Inflammatory macrophage treated with lipopolysaccharide for 4 hours (primary cell): ENCODE results near the gene PDZD7.

Experiments
- DNase-seq: peaks from one replicate; pipeline ENCODE4 v3.0.0-alpha.2; 2020

The PDZD7 gene

DNA sequence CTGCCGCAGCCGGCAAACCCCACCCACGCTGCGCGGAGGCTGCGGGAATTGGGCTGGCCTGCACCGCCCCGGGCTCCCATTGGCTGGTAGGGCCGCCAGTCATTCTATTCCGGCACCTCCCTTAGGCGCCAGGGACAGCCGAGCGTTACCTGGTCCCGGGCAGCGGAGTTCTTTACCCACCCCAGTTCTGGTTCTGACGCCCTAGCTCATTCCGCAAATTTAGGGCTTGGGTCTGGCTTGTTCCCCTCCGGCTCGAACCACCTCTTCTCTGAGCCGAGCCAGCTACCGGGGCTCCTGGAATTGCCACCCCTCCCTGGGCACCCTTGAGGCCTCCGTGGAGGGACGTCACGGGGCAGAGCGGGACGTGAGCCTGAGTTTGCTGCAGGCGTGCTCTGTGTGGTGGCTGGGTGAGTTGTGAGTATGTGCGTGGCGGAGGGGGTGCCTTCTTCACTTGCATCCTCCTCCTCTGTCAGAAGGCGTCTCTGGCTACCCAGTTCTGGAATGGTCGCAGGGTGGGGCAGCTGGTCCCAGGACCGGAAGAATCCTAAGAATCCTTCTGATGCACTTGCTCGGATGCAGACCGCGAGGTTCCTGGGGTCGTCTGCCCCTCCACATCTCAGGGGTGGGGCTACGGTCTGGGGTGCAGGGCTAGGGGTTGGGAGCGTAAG lies at the start of gene PDZD7, which contains the start of gene SFXN3:
PDZD7 (minus strand) TSS at position 2 of the 668 bp plus-strand sequence. CDS start 910 bp downstream, outside the sequence.
SFXN3 (plus strand) TSS at position 107 of the 668 bp plus-strand sequence. CDS start 3,461 bp downstream, outside the sequence.
- peak; percentile 95 for DNase-seq

DNA sequence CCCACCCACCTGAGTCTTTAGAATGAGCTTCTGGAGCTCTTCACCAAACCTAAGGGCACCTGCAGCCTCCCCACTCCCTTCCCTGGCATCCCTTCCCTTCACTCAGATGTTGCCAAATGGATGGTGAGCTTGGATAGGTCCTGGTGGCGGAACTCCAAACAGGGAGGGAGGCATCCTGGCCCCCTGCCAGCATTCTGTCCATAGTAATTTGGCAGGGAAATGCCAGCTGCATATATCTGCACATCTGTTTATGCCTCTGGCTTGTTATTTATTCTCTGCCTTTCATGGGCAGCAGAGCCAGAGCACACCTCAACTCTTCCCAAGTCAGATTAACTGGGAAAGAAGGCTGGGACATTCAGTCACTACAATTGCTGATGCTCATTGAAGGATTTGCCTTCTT lies 48.9 kb upstream of the PDZD7 start:
- no peak for DNase-seq

DNA sequence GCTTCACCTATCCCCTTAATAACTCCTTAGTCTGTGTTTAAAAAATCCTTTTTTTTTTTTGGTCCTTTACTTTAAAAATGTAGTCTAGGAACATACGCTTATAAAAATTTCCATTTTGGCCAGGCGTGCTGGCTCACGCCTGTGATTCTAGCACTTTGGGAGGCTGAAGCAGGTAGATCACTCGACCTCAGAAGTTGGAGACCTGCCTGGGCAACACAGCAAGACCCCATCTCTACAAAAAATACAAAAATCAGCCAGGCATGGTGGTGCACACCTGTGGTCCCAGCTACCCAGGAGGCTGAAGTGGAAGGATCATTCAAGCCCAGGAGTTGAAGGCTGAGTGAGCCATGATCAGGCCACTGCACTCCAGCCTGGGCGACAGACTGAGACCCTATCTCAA lies 45.7 kb upstream of the PDZD7 start:
- DNase-seq: no peak

DNA sequence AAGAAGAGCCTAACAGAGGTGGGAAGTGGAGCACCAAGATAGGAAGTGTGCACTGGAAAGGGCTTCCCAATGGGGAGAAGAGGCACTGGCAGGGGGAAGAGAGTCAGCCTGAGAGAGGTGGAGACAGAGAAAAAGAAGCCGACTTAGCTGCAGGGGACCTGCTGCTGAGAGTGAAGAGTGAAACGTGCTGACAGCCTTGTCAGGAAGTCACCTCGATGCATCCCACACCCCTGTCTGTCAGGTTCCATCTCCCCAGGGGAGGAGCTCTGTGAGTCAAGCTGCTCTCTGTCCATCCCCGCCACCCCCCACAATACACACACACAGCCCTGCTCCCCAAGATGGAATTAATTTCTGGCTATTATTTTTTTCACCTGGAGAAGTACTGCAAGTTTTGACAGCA lies 44.8 kb upstream of the PDZD7 start:
- no peak for DNase-seq

DNA sequence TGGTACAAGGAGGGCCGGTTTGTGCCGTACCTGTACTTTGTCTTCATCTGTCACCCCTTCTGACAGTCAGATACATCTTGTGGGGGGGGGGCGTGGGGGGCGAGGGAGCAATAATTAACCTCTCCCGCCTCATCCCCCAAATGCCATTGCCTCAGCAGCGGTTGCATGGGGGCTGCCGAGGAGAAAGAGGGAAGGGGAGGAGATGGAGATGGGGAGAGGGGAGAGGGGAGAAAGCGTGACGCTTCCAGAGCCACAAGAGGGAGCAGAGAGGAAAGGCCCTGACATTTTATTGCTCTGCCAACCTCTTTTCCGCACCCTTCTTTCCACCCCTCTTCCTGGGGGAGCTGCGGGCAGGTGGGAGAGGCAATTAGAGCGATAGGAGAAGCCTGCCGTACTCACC lies 42.7 kb upstream of the PDZD7 start:
- DNase-seq: no peak

DNA sequence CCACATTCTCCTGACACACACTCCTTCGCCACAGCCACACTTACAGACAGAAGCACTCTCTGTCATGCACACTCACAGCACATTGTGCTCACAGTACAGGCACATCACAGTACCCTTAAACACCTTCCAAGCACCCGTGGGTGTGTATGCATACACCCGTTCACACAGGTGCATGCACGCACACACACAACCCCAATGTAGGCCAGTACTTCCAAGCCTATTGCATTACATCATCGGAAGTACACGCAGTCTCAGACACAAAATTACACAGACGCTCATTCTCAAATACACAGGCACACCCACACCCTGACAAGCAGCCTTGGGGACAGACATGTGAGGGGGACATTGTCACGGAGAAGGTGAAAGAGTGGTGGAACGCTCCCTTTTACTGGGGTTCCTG lies 42.0 kb upstream of the PDZD7 start:
- no peak for DNase-seq

DNA sequence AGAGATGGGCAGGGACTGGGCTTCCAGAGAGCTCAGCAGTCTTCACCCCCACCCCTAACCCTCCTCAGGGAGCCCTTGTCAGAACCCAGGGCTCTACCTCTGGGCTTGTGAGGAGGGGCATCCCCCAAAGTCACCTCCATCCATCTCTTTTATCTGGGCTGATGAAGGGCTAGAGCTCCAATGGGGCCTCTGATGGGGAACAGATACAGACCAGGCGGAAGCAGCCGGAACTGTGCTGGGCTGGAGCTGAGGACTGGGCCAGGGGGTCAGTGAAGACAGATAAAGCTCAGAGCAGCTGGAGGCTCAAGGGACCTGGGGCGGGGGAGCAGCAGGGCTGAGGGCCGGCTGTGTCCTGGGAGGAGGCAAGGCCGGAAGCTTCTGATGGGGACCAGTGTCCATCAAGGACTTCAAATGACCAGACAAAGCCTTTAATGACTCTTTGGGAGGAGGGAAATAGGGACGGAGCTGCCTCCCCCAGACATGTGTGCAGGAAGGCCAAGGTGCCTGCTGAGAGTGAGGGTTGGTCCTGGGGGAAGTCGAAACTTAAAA lies 41.0 kb upstream of the PDZD7 start:
- DNase-seq: no peak

DNA sequence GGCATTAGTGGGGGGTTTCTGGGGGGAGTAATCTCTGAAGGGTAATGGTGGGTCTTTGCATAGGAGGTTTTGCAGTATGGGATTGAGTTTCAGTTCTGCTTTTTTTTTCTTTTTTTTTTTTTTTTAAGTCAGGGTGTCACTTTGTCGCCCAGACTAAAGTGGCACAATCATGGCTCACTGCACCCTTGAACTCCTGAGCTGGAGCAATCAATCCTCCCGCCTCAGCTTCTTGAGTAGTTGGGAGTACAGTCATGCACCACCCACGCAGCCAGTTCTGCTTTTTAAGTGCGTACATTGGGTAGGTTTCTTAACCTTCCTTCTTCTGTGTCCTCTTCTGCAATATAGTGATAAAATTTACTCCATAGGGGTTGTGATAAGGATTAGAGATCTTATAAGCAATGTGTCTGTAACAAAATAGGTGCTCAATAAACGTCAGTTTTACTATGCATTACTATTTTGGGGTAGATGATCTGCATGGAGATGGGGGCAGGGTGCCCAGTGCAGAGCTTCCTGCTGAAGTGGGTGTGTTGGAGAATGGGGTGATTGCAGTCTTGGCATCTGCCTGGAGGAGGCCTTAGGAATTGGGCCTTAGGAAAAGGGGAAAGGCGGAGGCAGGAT lies 40.4 kb upstream of the PDZD7 start:
- peak; percentile 100 for DNase-seq

DNA sequence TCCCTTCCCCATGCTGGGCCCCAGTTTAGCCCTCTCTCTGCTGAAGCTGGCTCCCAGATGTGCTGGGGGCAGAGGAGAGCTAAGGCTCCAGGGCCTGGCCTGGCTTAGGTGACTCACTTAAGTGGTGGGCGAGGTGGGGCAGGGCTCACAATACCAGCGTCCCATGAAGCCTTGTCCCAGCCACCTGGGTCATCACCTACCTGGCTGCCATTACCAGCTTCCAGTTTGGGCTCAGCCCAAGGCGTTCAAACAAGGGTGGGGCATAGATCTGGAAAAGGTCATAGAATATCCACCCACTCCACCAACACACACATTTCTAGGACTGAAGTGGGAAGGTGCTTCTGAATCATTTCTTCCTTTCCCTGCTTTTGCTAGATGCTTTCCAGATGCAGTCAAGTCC lies 39.2 kb upstream of the PDZD7 start:
- DNase-seq: no peak

DNA sequence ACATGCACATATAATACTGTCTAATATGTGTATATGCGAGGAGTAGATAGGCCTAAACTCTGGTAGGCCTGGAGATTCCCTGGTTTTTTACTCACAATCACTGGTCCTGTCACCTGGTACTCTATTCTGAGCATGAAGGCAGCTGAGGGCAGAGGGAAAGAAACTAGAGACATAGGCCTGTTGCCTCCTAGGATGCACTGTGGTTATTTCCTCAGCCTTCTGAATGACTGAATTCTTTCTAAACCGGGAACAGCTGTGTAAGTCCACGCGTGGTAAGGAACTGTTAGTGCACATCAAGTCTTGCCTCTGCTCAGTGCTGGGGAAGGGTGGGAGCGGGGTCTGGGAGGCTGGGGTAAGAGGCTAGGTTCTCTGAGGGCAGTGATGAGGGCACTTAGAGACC lies 38.5 kb upstream of the PDZD7 start:
- no peak for DNase-seq

DNA sequence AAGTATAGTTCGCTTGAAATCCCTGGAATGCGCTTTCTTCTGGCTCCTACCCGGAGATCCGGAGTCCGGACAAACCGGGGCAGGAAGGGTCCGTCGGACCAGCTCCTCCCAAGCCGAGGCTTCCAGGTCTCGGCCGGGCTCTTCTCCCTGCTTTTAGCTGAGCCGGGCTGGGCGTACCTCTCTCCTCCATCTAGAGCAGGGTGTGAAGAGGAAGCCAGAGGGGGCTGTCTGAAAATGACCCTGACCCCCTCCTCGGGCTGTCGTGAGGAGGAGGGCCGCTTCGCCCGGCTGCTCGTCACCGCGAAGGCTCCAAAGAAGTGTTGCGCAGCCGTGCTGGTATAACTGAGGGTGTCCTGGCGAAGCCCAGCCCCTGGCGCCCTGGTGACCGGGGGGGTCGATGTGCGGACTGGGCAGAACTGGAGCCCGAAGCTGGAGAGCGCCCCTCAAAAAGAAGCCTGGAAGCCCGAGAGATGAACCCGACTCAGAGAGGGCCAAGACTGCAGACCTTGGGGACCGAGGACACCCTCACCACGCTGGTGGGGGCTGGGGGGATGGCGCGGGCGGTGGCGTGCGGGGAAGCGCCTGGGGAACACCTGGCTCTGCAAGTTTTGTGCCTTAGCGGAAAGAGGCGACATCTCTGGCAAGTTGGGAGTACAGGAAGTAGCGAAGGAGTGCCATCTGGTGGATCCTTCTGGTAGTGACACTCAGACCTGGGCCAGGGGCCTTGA lies 36.6 kb upstream of the PDZD7 start:
- DNase-seq: peak; percentile 73

DNA sequence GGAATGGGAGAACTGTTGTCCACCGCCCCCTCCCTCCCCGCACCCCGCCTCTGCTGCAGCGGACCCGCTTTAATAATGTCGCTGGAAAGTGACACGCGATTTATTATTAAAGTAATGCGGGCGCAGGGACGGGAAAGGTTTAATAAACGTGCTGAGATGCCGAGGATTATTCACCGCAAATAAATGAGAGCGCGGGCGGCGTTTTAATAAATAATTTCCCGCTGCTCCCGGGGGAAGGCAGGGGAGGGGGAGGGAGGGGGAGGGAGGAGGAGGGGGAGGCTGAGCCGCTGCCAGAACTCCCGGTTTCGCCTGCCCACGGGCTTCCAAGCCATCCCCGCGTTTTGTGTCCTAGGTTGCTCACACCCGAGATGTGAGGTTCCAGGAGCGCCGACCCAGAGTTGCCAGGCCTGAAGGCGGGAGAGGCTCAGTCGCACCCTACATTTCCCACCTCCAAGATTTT lies 36.0 kb upstream of the PDZD7 start:
- DNase-seq: no peak

DNA sequence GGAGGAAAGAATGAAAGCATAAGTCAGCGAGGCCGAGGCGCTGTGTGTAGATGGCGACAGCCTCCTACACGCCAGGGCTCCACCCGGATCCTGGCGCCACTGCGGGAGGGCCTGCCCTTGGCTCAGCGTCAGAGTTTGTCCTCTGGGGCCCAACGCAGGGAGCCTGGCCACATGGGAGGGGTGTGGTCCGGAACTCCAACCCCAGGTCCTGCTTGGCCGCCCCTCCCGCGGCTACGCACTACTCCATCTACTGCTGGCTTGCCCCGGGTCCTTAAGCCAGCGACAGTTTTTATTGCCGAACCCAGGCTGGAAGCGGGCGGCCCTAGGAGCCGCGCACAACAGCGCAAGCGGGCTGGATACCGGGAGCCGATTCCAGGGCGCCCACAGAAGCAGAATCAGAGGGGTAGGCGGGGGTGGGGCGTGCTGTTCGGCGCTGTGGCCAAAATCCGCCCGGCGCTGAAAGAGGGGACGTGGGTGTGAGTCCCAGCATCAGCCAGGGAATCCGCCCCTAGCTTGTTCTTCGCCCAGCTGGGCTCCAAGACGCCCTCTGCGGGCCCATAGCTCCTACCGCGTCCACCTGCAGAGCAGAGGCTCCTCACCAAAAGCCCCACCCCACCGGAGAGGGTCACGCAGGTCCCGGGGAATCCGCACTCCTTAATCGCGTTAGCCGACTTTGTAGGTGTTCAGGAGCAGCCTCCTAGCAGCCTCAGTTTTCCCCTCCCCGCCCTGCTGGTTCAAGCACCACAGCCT lies 35.4 kb upstream of the PDZD7 start:
- peak; percentile 88 for DNase-seq

DNA sequence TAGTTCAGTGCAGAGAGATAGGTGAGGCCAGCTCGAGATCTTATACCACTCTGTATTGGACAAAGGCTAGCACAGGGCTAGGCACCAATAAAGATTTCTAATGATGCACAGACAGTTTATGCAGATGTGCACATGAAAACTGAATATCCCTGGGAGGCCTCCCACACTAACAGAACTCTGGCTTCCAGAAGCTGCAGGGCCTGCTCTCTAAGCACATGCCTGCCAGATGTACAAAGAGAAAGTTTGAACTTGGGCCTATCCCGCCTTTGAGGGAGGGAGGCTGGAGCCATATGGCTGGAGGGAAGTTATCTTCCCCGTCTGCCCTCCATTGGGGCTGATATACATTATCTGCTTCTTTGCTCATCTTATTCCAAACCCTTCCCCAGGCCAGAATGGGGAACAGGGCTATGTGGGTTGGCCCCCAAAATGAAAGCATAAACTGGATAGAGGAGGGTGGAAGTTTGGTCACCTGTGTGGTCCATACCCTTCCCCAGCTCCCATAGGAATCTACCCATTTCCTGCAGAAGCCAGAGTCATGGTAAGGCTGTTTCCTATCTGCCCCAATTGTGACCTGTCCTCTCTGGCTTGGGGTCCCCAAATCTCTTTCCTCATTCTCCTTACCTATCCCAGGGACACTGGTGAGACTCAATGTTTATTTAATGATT lies 34.7 kb upstream of the PDZD7 start:
- DNase-seq: no peak

DNA sequence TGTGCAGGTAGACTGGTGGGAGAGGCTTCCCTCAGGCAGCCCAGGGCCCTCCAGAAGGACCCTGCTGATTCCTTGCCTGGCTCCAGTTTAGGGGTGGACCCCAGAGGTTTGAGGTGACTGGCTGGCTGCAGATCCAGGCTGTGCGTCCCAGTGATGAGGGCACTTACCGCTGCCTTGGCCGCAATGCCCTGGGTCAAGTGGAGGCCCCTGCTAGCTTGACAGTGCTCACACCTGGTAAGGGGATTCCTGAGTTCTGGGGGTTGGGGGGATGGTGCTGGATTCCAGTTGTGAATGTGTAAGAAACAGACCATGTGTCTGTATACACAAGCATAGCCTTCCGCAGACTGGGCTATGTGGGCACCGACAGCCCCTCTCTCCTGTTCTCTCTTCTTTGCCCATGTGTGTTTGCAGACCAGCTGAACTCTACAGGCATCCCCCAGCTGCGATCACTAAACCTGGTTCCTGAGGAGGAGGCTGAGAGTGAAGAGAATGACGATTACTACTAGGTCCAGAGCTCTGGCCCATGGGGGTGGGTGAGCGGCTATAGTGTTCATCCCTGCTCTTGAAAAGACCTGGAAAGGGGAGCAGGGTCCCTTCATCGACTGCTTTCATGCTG lies 33.6 kb upstream of the PDZD7 start:
- DNase-seq: no peak

DNA sequence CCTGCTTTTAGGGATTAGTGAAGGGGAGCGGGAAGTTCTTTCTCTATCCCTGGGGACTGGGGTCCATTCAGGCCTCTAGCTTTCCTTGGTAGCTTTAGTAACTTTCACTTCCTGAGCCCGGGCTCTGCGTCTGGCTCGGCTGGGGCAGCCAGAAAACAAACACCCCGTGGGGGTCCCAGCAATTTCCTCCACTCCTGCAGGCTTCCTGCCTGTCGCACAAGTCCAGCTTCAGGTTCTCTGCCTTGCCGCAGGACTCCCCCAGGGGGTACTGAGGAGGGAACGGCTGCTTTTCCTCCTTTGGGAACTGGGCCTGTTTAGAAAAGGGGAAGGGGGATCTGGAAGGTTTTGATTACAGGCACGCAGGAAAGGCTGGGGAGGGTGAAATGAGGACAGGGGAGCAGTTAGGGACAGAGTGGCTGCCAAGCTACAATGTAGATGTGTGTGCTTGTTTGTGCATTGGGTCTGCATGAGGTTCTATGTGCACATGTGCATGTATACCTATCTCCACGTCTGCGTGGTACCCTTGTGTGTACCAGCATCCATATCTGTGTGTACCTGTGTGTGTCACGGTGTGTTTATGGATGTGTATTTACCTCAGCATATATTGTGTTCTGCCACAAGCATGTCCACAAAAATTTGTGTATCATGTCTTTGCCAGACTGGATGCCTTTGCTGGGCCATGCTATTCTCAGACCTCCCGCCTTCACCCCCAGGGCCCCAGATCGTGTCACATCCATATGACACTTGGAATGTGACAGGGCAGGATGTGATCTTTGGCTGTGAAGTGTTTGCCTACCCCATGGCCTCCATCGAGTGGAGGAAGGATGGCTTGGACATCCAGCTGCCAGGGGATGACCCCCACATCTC lies 32.9 kb upstream of the PDZD7 start:
- no peak for DNase-seq

DNA sequence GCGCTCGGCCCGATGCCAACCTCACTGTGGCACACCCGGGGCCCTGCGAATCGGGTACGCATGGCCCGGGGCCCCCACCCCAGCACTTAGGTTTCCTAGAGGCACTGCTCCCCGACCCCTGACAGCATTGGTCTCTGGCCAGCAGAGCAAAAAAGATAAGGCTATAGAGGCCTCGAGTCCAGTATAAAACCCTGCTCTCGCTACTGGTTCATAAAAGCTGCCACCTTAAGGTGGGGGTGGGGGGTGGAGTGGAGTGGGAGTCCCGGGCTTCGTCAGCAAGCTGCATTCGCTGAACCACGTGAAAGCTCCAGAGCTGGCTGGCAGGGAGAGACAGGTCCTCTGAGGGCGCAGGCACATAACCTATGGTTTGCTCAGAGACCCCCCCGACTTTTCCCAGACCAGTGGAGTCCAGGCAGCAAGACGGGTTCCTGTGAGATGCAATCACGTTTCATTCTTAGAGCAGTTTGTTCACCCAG lies 32.2 kb upstream of the PDZD7 start:
- no peak for DNase-seq

DNA sequence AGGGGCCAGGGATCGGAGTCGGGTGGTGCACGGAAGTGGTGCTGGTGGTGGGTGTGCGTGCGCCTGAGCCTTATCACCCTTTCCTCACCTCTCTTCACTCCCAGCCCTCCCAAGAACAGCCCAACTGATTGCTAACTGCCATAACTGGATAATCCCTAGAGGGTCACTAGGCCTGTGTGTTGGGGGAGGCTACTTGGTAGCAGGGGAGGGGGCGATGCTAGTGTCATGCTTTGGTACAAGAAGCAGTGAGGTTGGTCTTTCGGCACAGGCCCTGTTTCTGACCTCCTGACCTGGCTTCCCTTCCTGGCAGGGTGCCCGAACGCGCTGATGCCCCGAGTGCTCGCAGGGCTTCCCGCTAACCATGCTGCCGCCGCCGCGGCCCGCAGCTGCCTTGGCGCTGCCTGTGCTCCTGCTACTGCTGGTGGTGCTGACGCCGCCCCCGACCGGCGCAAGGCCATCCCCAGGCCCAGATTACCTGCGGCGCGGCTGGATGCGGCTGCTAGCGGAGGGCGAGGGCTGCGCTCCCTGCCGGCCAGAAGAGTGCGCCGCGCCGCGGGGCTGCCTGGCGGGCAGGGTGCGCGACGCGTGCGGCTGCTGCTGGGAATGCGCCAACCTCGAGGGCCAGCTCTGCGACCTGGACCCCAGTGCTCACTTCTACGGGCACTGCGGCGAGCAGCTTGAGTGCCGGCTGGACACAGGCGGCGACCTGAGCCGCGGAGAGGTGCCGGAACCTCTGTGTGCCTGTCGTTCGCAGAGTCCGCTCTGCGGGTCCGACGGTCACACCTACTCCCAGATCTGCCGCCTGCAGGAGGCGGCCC lies 31.5 kb upstream of the PDZD7 start:
- DNase-seq: peak; percentile 48

DNA sequence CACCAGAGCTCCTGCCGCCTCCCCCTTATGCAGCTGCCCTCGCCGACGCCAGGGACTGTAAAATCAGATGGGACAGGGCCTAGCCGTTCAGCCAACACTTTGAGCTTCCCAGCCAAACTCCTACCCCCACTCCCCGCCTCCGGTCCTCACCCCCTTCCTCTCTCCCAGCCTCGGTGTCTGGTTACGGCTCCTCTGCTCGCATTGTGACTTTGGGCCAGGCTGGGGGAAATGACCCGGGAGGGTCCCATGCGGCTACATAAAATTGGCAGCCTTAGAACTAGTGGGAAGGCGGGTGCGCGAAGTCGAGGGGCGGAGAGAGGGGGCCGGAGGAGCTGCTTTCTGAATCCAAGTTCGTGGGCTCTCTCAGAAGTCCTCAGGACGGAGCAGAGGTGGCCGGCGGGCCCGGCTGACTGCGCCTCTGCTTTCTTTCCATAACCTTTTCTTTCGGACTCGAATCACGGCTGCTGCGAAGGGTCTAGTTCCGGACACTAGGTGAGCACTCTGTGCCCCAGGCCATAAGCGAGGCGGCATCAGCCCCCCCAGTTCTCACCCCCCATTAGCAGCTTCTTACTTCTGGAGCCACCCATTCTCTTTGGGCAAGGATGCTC lies 30.8 kb upstream of the PDZD7 start, which contains the start of gene KAZALD1:
KAZALD1 (plus strand) TSS at position 366 of the 608 bp plus-strand sequence. CDS start 604 bp downstream, outside the sequence.
- no peak for DNase-seq
